C4-2B (cell line): ENCODE measurements around the gene ASB18.

Experiments used
- ZFX ChIP-seq: fragments of 450-650 bp; IDR thresholded peaks from 2 replicates; pipeline ENCODE4 v1.6.1; 2017
- TF ChIP-seq, protein P1 (sequence below): fragments of 450-650 bp; conservative IDR thresholded peaks from 2 replicates; pipeline ENCODE4 v1.5.1; 2017; ENCODE audit warnings: mild to moderate bottlenecking

DNA sequence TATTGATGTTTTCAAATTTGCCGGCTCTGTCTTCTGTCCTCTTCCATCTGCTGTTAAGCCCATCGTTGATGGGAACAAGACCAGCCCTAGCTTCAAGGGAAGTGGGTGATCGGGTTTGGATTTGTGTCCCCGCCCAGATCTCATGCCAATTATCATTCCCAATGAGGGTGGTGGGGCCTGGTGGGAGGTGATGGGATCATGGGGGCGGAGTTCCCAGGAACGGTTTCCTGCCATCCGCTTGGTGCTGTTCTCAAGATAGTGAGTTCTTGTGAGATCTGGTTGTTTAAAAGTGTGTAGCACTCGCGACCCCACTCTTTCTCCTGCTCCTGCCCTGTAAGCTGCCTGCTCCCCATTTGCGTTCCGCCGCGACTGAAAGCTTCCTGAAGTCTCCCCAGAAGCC is 9.5 kb downstream of the ASB18 start:
- no peak for TF ChIP-seq ZFX
- TF ChIP-seq, protein P1, sequence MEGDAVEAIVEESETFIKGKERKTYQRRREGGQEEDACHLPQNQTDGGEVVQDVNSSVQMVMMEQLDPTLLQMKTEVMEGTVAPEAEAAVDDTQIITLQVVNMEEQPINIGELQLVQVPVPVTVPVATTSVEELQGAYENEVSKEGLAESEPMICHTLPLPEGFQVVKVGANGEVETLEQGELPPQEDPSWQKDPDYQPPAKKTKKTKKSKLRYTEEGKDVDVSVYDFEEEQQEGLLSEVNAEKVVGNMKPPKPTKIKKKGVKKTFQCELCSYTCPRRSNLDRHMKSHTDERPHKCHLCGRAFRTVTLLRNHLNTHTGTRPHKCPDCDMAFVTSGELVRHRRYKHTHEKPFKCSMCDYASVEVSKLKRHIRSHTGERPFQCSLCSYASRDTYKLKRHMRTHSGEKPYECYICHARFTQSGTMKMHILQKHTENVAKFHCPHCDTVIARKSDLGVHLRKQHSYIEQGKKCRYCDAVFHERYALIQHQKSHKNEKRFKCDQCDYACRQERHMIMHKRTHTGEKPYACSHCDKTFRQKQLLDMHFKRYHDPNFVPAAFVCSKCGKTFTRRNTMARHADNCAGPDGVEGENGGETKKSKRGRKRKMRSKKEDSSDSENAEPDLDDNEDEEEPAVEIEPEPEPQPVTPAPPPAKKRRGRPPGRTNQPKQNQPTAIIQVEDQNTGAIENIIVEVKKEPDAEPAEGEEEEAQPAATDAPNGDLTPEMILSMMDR, result no peak
